IMR-90 (cell line): ENCODE results near the gene NR1D1. TPM values are rescaled to one million over a fixed set of nuclear protein-coding genes. Genes with fewer than 3 reads are reported as not detected.

Experiments used
- ATAC-seq: fragments of 200-7000 bp; cut with Tn5 transposase; 2 replicates; pipeline ENCODE4 v1.9.1; 2020; ENCODE audit warnings: low read depth, mild to moderate bottlenecking, moderate library complexity
- BruUV-seq: library from RNA; stranded (reverse); fragments of 400-500 nt; replicated peaks from 2 replicates; lab custom pipeline; 2021; lab: Mats Ljungman, UMichigan
- CTCF ChIA-PET: fragments of 300-600 bp; formaldehyde crosslinking; extraction: SDS; loops from one replicate; lab custom pipeline; 2021; ENCODE audit warnings: antibody characterized with exemption; lab: Yijun Ruan, JAX
- POLR2A ChIA-PET: fragments of 300-600 bp; sonication (Branson Sonifier 250); formaldehyde crosslinking; loops from one replicate; lab custom pipeline; 2022; ENCODE audit warnings: antibody characterized with exemption; ENCODE audit not compliant: unreplicated experiment; lab: Charles Lee
- DNase-seq: peaks from one replicate; pipeline ENCODE4 v3.0.0; 2013
- H2AFZ ChIP-seq: replicated peaks from 2 replicates; pipeline ENCODE3; 2013; ENCODE audit warnings: low read length, mild to moderate bottlenecking; ENCODE audit not compliant: poor library complexity
- H2AK5ac ChIP-seq: 2 replicates; pipeline ENCODE4 v1.6.1; 2013; ENCODE audit warnings: low read depth, low read length, inconsistent platforms
- H2AK9ac ChIP-seq: replicated peaks from 2 replicates; pipeline ENCODE3; 2013; ENCODE audit warnings: mild to moderate bottlenecking, low read depth, low read length, moderate library complexity; ENCODE audit not compliant: poor library complexity
- H2BK120ac ChIP-seq: 2 replicates; pipeline ENCODE4 v1.6.1; 2013; ENCODE audit warnings: low read depth, low read length, inconsistent platforms
- H2BK15ac ChIP-seq: 3 replicates; pipeline ENCODE4 v1.6.1; 2013; ENCODE audit warnings: low read depth, low read length, inconsistent platforms
- H2BK20ac ChIP-seq: 2 replicates; pipeline ENCODE4 v1.6.1; 2013; ENCODE audit warnings: low read depth, mild to moderate bottlenecking, inconsistent platforms, low read length, moderate library complexity
- H2BK5ac ChIP-seq: 2 replicates; pipeline ENCODE4 v1.6.1; 2013; ENCODE audit warnings: mild to moderate bottlenecking, low read depth, low read length, inconsistent platforms; ENCODE audit not compliant: poor library complexity, severe bottlenecking
- H3K14ac ChIP-seq: replicated peaks from 2 replicates; pipeline ENCODE4 v1.6.1; 2013; ENCODE audit warnings: low read depth, low read length, inconsistent platforms
- H3K18ac ChIP-seq: 2 replicates; pipeline ENCODE4 v1.6.1; 2013; ENCODE audit warnings: low read depth, low read length, control low read depth
- H3K23ac ChIP-seq: 2 replicates; pipeline ENCODE4 v1.6.1; 2013; ENCODE audit warnings: low read depth, low read length, inconsistent platforms
- H3K27ac ChIP-seq: 2 replicates; pipeline ENCODE4 v1.5.1; 2013; ENCODE audit warnings: mild to moderate bottlenecking, control low read depth, low read length; ENCODE audit not compliant: insufficient read depth
- H3K27me3 ChIP-seq: 2 replicates; pipeline ENCODE4 v1.6.1; 2013; ENCODE audit warnings: low read length; ENCODE audit not compliant: control insufficient read depth, insufficient read depth
- H3K36me3 ChIP-seq: 2 replicates; pipeline ENCODE4 v1.6.1; 2013; ENCODE audit warnings: low read length, mixed read lengths; ENCODE audit not compliant: control insufficient read depth, insufficient read depth
- H3K4ac ChIP-seq: 2 replicates; pipeline ENCODE4 v1.6.1; 2013; ENCODE audit warnings: low read depth, low read length, inconsistent platforms
- H3K4me1 ChIP-seq: 2 replicates; pipeline ENCODE4 v1.6.1; 2013; ENCODE audit warnings: low read length, mixed read lengths; ENCODE audit not compliant: control insufficient read depth, insufficient read depth
- H3K4me2 ChIP-seq: 2 replicates; pipeline ENCODE4 v1.6.1; 2013; ENCODE audit warnings: low read depth, mild to moderate bottlenecking, control low read depth, low read length, moderate library complexity
- H3K4me3 ChIP-seq: 2 replicates; pipeline ENCODE4 v1.5.1; 2013; ENCODE audit warnings: low read depth, mild to moderate bottlenecking, control low read depth, low read length, moderate library complexity; ENCODE audit not compliant: insufficient read depth
- H3K56ac ChIP-seq: 2 replicates; pipeline ENCODE4 v1.6.1; 2013; ENCODE audit warnings: low read length, inconsistent platforms; ENCODE audit not compliant: insufficient read depth; ENCODE audit errors: extremely low read depth
- H3K79me1 ChIP-seq, 2 experiments: 2 replicates each; pipeline ENCODE4 v1.6.1; 2013; ENCODE audit warnings: low read length in 2 of 2, inconsistent platforms in 1 of 2, low read depth in 1 of 2
- H3K9ac ChIP-seq: 2 replicates; pipeline ENCODE4 v1.6.1; 2013; ENCODE audit warnings: low read depth, low read length, control low read depth
- H3K9me1 ChIP-seq: 2 replicates; pipeline ENCODE4 v1.6.1; 2013; ENCODE audit warnings: low read length, inconsistent platforms; ENCODE audit not compliant: insufficient read depth
- H3K9me3 ChIP-seq: 2 replicates; pipeline ENCODE4 v1.6.1; 2013; ENCODE audit warnings: low read length; ENCODE audit not compliant: control insufficient read depth, insufficient read depth
- H4K20me1 ChIP-seq: 2 replicates; pipeline ENCODE4 v1.6.1; 2013; ENCODE audit warnings: low read length, inconsistent platforms; ENCODE audit not compliant: insufficient read depth
- H4K5ac ChIP-seq: 2 replicates; pipeline ENCODE4 v1.6.1; 2013; ENCODE audit warnings: mild to moderate bottlenecking, low read depth, low read length, control low read depth
- H4K8ac ChIP-seq, 2 experiments: 2 replicates each; pipeline ENCODE4 v1.6.1; 2013; ENCODE audit warnings: low read depth in 2 of 2, low read length in 2 of 2, control low read depth in 1 of 2, inconsistent platforms in 1 of 2
- H4K91ac ChIP-seq: 2 replicates; pipeline ENCODE4 v1.6.1; 2013; ENCODE audit warnings: low read depth, low read length, inconsistent platforms; ENCODE audit not compliant: insufficient read depth
- BHLHE40 ChIP-seq: fragments of 150-350 bp; IDR thresholded peaks from 2 replicates; pipeline ENCODE4 v1.6.1; 2016; ENCODE audit warnings: mild to moderate bottlenecking, low read depth, low read length
- CEBPB ChIP-seq: IDR thresholded peaks from 2 replicates; pipeline ENCODE4 v1.6.1; 2012; ENCODE audit warnings: low read depth, low read length, improper control_type of control experiment
- CHD1 ChIP-seq: IDR thresholded peaks from 2 replicates; pipeline ENCODE4 v1.6.1; 2012; ENCODE audit warnings: low read depth, low read length, improper control_type of control experiment
- CTCF ChIP-seq: conservative IDR thresholded peaks from 2 replicates; pipeline ENCODE4 v1.5.1; 2012; ENCODE audit warnings: mild to moderate bottlenecking, low read depth, low read length, improper control_type of control experiment
- FOS ChIP-seq: fragments of 150-350 bp; IDR thresholded peaks from 2 replicates; pipeline ENCODE4 v1.6.1; 2016; ENCODE audit warnings: low read depth, low read length
- MXI1 ChIP-seq: IDR thresholded peaks from 2 replicates; pipeline ENCODE4 v1.6.1; 2012; ENCODE audit warnings: low read depth, mild to moderate bottlenecking, low read length, moderate library complexity, borderline replicate concordance
- NFE2L2 ChIP-seq: fragments of 150-350 bp; IDR thresholded peaks from 2 replicates; pipeline ENCODE4 v1.6.1; 2016; ENCODE audit warnings: low read depth, mild to moderate bottlenecking, low read length
- POLR2A ChIP-seq: IDR thresholded peaks from 2 replicates; pipeline ENCODE4 v1.6.1; 2012; ENCODE audit warnings: mild to moderate bottlenecking, low read depth, low read length
- RAD21 ChIP-seq: IDR thresholded peaks from 2 replicates; pipeline ENCODE4 v1.6.1; 2012; ENCODE audit warnings: low read length, improper control_type of control experiment
- RCOR1 ChIP-seq: IDR thresholded peaks from 2 replicates; pipeline ENCODE4 v1.6.1; 2012; ENCODE audit warnings: mild to moderate bottlenecking, low read length, improper control_type of control experiment; ENCODE audit not compliant: insufficient replicate concordance
- RFX5 ChIP-seq: IDR thresholded peaks from 2 replicates; pipeline ENCODE4 v1.8.0; 2012; ENCODE audit warnings: low read depth, mild to moderate bottlenecking, low read length, moderate library complexity
- WGBS, 2 experiments: methylation state at CpG; one replicate each; pipeline versions ENCODE4 v1.1.5 to v1.1.7; 2013; ENCODE audit warnings: missing lambda C conversion rate in 2 of 2; ENCODE audit not compliant: insufficient read length in 1 of 2; ENCODE audit errors: extremely low coverage in 2 of 2; 5-methylcytosine and 5-hydroxymethylcytosine counted together
- dilution Hi-C: fragments of 300-500 bp; cut with HindIII; formaldehyde crosslinking; loops from one replicate; pipeline ENCODE4 v1.14.3; 2018; ENCODE audit warnings: low sequenced_read_pairs; ENCODE audit not compliant: unreplicated experiment
- in situ Hi-C: fragments of 300-500 bp; cut with MboI; formaldehyde crosslinking; loops from 3 replicates; pipeline ENCODE4 v1.14.3; 2019; ENCODE audit warnings: low sequenced_read_pairs, inconsistent platforms, mixed read lengths
- intact Hi-C: fragments of 100-400 bp; cut with micrococcal nuclease; formaldehyde crosslinking; loops from 2 replicates; pipeline ENCODE4 v1.10.0; 2022
- polyA plus RNA-seq, 3 experiments: library from polyadenylated mRNA; depleted of rRNA; stranded (reverse); fragments of >200 nt; gene quantifications; 2 replicates each; pipeline ENCODE4 v1.2.3, GENCODE V29; 2012; ENCODE audit warnings: low replicate concordance in 1 of 3
- total RNA-seq: library from RNA; depleted of rRNA; stranded (reverse); fragments of >200 nt; gene quantifications from 2 replicates; pipeline ENCODE4 v1.2.3, GENCODE V29; 2012
- TF ChIP-seq, protein P1 (sequence below): fragments of 150-350 bp; IDR thresholded peaks from 2 replicates; pipeline ENCODE4 v1.6.1; 2017; ENCODE audit warnings: mild to moderate bottlenecking, antibody characterized with exemption, low read length, low read depth

Gene NR1D1
- total and polyA plus RNA-seq, 2 of the 4 experiments (the other 2 are of a cell fraction) = 0.36 to 7.2 TPM

DNA sequence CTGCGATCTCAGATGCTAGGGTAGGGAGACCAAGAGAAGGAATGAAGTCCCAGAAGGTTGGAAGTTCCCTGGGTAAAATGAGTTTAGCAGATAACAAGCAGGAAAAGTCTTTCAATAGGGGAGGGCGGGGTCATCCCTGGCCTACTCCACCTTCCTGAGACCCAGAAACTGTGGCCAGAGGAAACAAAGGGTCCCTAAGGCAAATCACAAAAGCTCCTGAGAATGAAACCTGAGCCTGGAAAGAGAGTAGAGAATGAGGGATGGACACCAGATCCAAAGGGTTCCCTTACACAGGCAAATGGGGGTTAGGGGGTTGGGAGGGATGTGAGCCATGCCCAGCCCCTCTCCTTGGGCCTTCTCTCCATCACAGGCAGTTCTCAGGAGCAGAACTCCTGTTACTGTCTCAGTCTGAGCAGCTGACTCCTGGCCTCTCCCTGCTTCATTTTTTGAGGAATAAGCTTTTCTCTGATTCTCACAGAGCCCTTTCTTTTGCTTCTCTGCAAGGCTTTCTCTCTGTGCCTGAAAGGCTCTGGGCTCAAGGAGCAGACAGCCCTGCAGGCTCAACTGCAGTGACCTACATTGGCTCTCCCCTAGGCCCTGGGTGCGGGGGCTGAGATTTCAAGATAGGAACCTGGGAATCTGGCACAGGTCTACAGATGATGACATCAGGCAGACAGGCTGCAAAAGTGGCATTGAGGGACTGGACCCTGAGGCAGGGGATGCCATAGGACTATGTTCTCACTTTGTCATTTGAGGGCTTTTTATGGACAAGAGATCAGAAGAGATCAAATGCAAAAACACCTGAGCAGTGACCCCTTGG, 9.8 kb upstream of the NR1D1 start:
- Histone ChIP-seq H3K14ac (peak overlapping the region; percentile 69), H2AK5ac (peak overlapping the region; percentile 87), H3K56ac (peak overlapping the region; percentile 35; the same call in 1 of the 2 replicates), H3K4me2 (peak overlapping the region; percentile 51; the same call in 1 of the 2 replicates), H3K36me3 (no peaks in the 10 kb centered on the region), H3K4ac (peak overlapping the region; percentile 90), H3K27me3 (no peaks in the 10 kb centered on the region), H2AFZ (peak overlapping the region; percentile 63), H4K20me1 (peaks cover 5% of the 10 kb centered on the region; the same call in 1 of the 2 replicates), H3K27ac (peak overlapping the region; percentile 76; the same call in 1 of the 2 replicates), H3K9ac (peak overlapping the region; percentile 49), H2BK15ac (peak overlapping the region; percentile 1; the same call in 1 of the 3 replicates), H4K8ac (peak overlapping the region; percentile 8 to 9; a peak in 3 of 4 replicates), H4K5ac (peak overlapping the region; percentile 44), H3K9me1 (peaks cover 28% of the 10 kb centered on the region), H4K91ac (peak overlapping the region; percentile 79), H2BK20ac (peak overlapping the region; percentile 22), H2AK9ac (peak overlapping the region; percentile 84), H3K23ac (peak overlapping the region; percentile 61; the same call in 1 of the 2 replicates), H3K18ac (peak overlapping the region; percentile 22), H2BK120ac (peak overlapping the region; percentile 93), H3K9me3 (no peaks in the 10 kb centered on the region), H3K4me1 (peaks cover 58% of the 10 kb centered on the region), H2BK5ac (peak overlapping the region; percentile 75), H3K4me3 (no peak overlapping the region), H3K79me1 (peaks cover 0 to 43% of the 10 kb centered on the region in 2 experiments; a peak in 2 of 4 replicates)
- ChIA-PET POLR2A (no interaction called here), CTCF (interaction anchor here (0.7 to 2.1 kb wide), 8 partner anchors 9 to 96 kb away, joined by 3 to 12 read pairs (median 4); partner anchors contain the start of gene MED24)
- no CpG with 5 or more reads among the region's 3 CpGs for WGBS, 2 experiments
- DNase-seq (no peak), ATAC-seq (no peak)
- intact Hi-C loops (loop anchor here (2.0 kb wide), 1 partner anchor 41 kb away; no protein-coding TSS in a partner anchor), dilution Hi-C loops (no loop called here), in situ Hi-C loops (no loop called here)
- TF ChIP-seq CTCF = no peak
- TF ChIP-seq FOS = no peak
- no peak for TF ChIP-seq NFE2L2
- no peak for TF ChIP-seq RAD21
- TF ChIP-seq RFX5 = no peak
- no peak for TF ChIP-seq BHLHE40
- no peak for TF ChIP-seq RCOR1
- no peak for TF ChIP-seq MXI1
- no peak for TF ChIP-seq CEBPB
- TF ChIP-seq CHD1 = no peak
- no peak for TF ChIP-seq POLR2A
- TF ChIP-seq, protein P1, sequence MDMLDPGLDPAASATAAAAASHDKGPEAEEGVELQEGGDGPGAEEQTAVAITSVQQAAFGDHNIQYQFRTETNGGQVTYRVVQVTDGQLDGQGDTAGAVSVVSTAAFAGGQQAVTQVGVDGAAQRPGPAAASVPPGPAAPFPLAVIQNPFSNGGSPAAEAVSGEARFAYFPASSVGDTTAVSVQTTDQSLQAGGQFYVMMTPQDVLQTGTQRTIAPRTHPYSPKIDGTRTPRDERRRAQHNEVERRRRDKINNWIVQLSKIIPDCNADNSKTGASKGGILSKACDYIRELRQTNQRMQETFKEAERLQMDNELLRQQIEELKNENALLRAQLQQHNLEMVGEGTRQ = no peak
- BruUV-seq = no TSS peak
